Stimulated activated effector memory CD8-positive, alpha-beta T cell treated with anti-CD3 and anti-CD28 coated beads, Interleukin-12 subunit alpha, Interleukin-12 subunit beta, amount 100 ng/mL, for 72 hours (primary cell): ENCODE data around the gene OTUD1.
A peak's percentile ranks its signal among the peaks of the same experiment; 100 is the strongest.

Experiments used
- ATAC-seq: fragments of 150-1000 bp; cut with Tn5 transposase; 2 replicates; pipeline ENCODE4 v1.10.0; 2021
- DNase-seq, 2 donors: peaks; one replicate each; pipeline ENCODE4 v3.0.0; 2021 to 2022; ENCODE audit warnings: low spot score in 2 of 2
- H3K27ac Mint-ChIP-seq: one replicate; pipeline ENCODE4 v1.8.0; 2022; ENCODE audit warnings: mild to moderate bottlenecking, mixed read lengths
- H3K36me3 Mint-ChIP-seq: one replicate; pipeline ENCODE4 v1.8.0; 2022; ENCODE audit warnings: mild to moderate bottlenecking, mixed read lengths
- H3K4me1 Mint-ChIP-seq: one replicate; pipeline ENCODE4 v1.8.0; 2022; ENCODE audit warnings: mixed read lengths
- H3K4me3 Mint-ChIP-seq: one replicate; pipeline ENCODE4 v1.8.0; 2022; ENCODE audit warnings: mild to moderate bottlenecking, mixed read lengths
- H3K9me3 Mint-ChIP-seq: one replicate; pipeline ENCODE4 v1.8.0; 2022; ENCODE audit warnings: mixed read lengths

Gene OTUD1

GRCh38 chr10:23439961-23440889 is 1.4 kb downstream of the OTUD1 start:
- H3K9me3 Mint-ChIP-seq, result no peaks in the 10 kb centered on the region
- ATAC-seq (peak; percentile 9), DNase-seq (peak; percentile 26 to 67)
- H3K4me3 Mint-ChIP-seq, result peak overlapping the region; percentile 79
- H3K4me1 Mint-ChIP-seq, result peaks cover 37% of the 10 kb centered on the region
- H3K36me3 Mint-ChIP-seq, result peaks cover 10% of the 10 kb centered on the region
- peak overlapping the region; percentile 72 for H3K27ac Mint-ChIP-seq

GRCh38 chr10:23441251-23441650 is 2.4 kb downstream of the OTUD1 start:
- Mint-ChIP-seq H3K36me3 (peaks cover 10% of the 10 kb centered on the region), H3K4me3 (peak overlapping the region; percentile 79), H3K4me1 (peaks cover 42% of the 10 kb centered on the region), H3K27ac (peak overlapping the region; percentile 23), H3K9me3 (no peaks in the 10 kb centered on the region)
- DNase-seq (no peak), ATAC-seq (no peak)

- no peak for DNase-seq
- ATAC-seq, result no peak
- H3K27ac Mint-ChIP-seq, result no peak overlapping the region
- H3K36me3 Mint-ChIP-seq, result peaks cover 7% of the 10 kb centered on the region
- H3K4me1 Mint-ChIP-seq, result peaks cover 39% of the 10 kb centered on the region
- peak overlapping the region; percentile 79 for H3K4me3 Mint-ChIP-seq
- no peaks in the 10 kb centered on the region for H3K9me3 Mint-ChIP-seq
Observed at GRCh38 chr10:23442936-23443335, 4.1 kb downstream of the OTUD1 start.

GRCh38 chr10:23445591-23445990 is 6.7 kb downstream of the OTUD1 start:
- H3K9me3 Mint-ChIP-seq, result no peaks in the 10 kb centered on the region
- H3K4me1 Mint-ChIP-seq, result peaks cover 47% of the 10 kb centered on the region
- no peak for DNase-seq
- no peak for ATAC-seq
- no peaks in the 10 kb centered on the region for H3K36me3 Mint-ChIP-seq
- H3K4me3 Mint-ChIP-seq, result no peak overlapping the region
- no peak overlapping the region for H3K27ac Mint-ChIP-seq

GRCh38 chr10:23448323-23448722 is 9.4 kb downstream of the OTUD1 start:
- Mint-ChIP-seq H3K4me3 (no peak overlapping the region), H3K9me3 (no peaks in the 10 kb centered on the region), H3K27ac (peak overlapping the region; percentile 71), H3K36me3 (no peaks in the 10 kb centered on the region), H3K4me1 (peaks cover 24% of the 10 kb centered on the region)
- no peak for ATAC-seq
- DNase-seq, result no peak

GRCh38 chr10:23448802-23449570 is 10.1 kb downstream of the OTUD1 start:
- Mint-ChIP-seq H3K4me1 (peaks cover 21% of the 10 kb centered on the region), H3K4me3 (no peak overlapping the region), H3K27ac (peak overlapping the region; percentile 71), H3K9me3 (no peaks in the 10 kb centered on the region), H3K36me3 (no peaks in the 10 kb centered on the region)
- no peak for DNase-seq
- ATAC-seq, result peak; percentile 88

- DNase-seq, result no peak
- Mint-ChIP-seq H3K9me3 (no peaks in the 10 kb centered on the region), H3K27ac (no peak overlapping the region), H3K36me3 (no peaks in the 10 kb centered on the region), H3K4me3 (no peak overlapping the region), H3K4me1 (peaks cover 16% of the 10 kb centered on the region)
- ATAC-seq, result no peak
Observed at GRCh38 chr10:23452033-23452655, 13.3 kb downstream of the OTUD1 start.

GRCh38 chr10:23453465-23453864 is 14.6 kb downstream of the OTUD1 start:
- Mint-ChIP-seq H3K4me1 (peaks cover 11% of the 10 kb centered on the region), H3K36me3 (no peaks in the 10 kb centered on the region), H3K9me3 (no peaks in the 10 kb centered on the region), H3K27ac (no peak overlapping the region), H3K4me3 (no peak overlapping the region)
- DNase-seq, result no peak
- no peak for ATAC-seq

- Mint-ChIP-seq H3K9me3 (no peaks in the 10 kb centered on the region), H3K4me3 (no peak overlapping the region), H3K36me3 (no peaks in the 10 kb centered on the region), H3K4me1 (no peaks in the 10 kb centered on the region), H3K27ac (no peak overlapping the region)
- ATAC-seq, result no peak
- no peak for DNase-seq
Observed at GRCh38 chr10:23457632-23458417, 18.9 kb downstream of the OTUD1 start.

GRCh38 chr10:23459308-23459939 is 20.5 kb downstream of the OTUD1 start:
- Mint-ChIP-seq H3K27ac (no peak overlapping the region), H3K36me3 (no peaks in the 10 kb centered on the region)

GRCh38 chr10:23461557-23461956 is 22.7 kb downstream of the OTUD1 start:
- ATAC-seq, result no peak

More at GRCh38 chr10:23459308-23459939, 20.5 kb downstream of the OTUD1 start:
- no peak for DNase-seq
- no peaks in the 10 kb centered on the region for H3K9me3 Mint-ChIP-seq
- H3K4me1 Mint-ChIP-seq, result no peaks in the 10 kb centered on the region
- no peak overlapping the region for H3K4me3 Mint-ChIP-seq
- no peak for ATAC-seq

GRCh38 chr10:23467012-23467411 is 28.1 kb downstream of the OTUD1 start:
- H3K9me3 Mint-ChIP-seq, result no peaks in the 10 kb centered on the region
- no peak overlapping the region for H3K4me3 Mint-ChIP-seq
- DNase-seq (no peak), ATAC-seq (no peak)
- no peaks in the 10 kb centered on the region for H3K4me1 Mint-ChIP-seq
- H3K36me3 Mint-ChIP-seq, result no peaks in the 10 kb centered on the region
- no peak overlapping the region for H3K27ac Mint-ChIP-seq

More at GRCh38 chr10:23461557-23461956, 22.7 kb downstream of the OTUD1 start:
- no peaks in the 10 kb centered on the region for H3K4me1 Mint-ChIP-seq
- no peaks in the 10 kb centered on the region for H3K36me3 Mint-ChIP-seq
- DNase-seq, result no peak
- H3K27ac Mint-ChIP-seq, result no peak overlapping the region
- H3K4me3 Mint-ChIP-seq, result no peak overlapping the region
- H3K9me3 Mint-ChIP-seq, result no peaks in the 10 kb centered on the region

- H3K4me3 Mint-ChIP-seq, result no peak overlapping the region
- ATAC-seq (no peak), DNase-seq (no peak)
- no peak overlapping the region for H3K27ac Mint-ChIP-seq
- H3K9me3 Mint-ChIP-seq, result no peaks in the 10 kb centered on the region
- no peaks in the 10 kb centered on the region for H3K4me1 Mint-ChIP-seq
- H3K36me3 Mint-ChIP-seq, result no peaks in the 10 kb centered on the region
Observed at GRCh38 chr10:23467548-23467947, 28.7 kb downstream of the OTUD1 start.

GRCh38 chr10:23469596-23470237 is 30.8 kb downstream of the OTUD1 start:
- Mint-ChIP-seq H3K36me3 (no peaks in the 10 kb centered on the region), H3K27ac (no peak overlapping the region), H3K9me3 (no peaks in the 10 kb centered on the region), H3K4me1 (no peaks in the 10 kb centered on the region), H3K4me3 (no peak overlapping the region)
- ATAC-seq (no peak), DNase-seq (no peak)
